HG03045 (cell line): ENCODE data around the gene SCRN1.

Experiments used
- ATAC-seq: cut with Tn5 transposase; IDR thresholded peaks from one replicate; pipeline ENCODE4 v1.9.1; 2021; ENCODE audit warnings: mild to moderate bottlenecking, moderate library complexity; ENCODE audit not compliant: unreplicated experiment

The SCRN1 gene

DNA sequence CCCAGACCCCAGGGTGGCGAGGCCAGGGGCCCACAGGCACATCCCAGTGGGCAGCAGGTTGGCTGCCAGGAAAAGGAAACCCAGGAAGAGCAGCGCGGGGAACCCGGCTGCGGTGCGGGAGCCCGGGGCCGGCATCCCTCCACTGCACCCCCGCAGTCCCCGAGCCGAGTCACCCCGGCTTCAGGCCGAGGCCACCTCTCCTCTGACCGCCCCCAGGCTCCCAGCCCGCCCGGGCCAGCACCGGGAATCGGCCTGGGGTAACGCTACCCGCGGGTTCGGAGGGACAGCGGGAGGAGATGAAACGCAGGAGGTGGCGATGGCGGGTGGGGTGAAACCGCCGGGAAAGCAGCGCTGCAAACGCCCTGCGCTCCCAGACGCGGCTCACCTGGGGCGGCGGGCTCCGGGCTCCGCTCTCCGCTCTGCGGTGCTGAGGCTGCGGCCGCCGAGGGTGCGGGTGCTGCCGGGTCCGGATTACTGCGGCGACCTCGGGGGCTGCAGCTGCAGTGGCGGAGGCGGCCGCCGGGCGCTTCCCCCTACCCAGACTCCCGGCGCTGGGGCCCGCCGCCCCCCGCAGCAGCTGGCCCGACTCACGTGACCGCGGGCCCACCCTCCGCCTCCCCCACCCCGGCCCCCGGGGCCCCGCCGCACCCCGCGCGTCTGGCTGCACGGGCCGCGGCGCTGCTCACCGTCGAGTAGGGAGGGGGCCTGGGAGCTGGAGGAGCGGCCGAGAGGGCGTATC, at the start of gene SCRN1:
Gene SCRN1 (minus strand): TSS at position 545 of the 739 bp plus-strand sequence. CDS start 20,734 bp downstream, outside the sequence.
- ATAC-seq = peak; percentile 41

DNA sequence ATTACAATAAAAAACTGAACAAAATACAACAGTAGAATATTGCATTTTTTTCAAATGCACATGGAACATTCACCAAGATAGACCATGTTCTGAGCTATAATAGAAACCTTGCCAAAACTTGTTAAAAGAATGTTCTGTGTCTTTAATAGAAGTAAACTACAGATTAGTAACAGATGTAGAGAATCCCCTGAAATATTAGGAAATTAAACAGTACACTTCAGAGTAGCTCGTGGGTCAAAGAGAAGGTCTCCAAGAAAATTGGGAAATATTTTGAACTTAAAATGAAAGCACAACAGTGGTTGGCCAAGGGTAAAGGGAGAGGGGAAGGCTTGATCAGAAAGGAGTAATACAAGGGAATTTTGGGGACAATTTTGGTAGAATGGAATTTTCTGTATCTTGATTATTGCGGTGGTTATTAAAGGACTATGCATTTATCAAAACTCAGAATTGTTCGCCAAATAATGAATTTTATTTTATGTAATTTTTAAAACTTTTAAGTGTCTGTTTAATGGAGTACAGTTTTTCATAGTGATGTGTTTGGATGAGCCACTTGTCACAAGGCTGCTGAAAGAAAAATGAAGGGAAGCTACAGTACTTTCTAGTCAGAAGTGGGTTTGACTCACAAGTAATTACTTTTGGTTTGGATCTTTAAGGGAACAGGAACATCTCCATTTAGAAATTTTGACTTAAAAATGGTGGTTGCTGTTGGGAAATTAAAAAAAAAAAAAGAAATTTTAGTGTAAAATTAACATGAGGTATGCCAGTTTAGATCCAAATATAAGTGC, 48.8 kb upstream of the SCRN1 start:
- no peak for ATAC-seq

GRCh38 chr7:30036220-30036619, 46.6 kb upstream of the SCRN1 start:
- ATAC-seq = no peak

GRCh38 chr7:30034501-30034900, 44.9 kb upstream of the SCRN1 start:
- ATAC-seq = no peak

DNA sequence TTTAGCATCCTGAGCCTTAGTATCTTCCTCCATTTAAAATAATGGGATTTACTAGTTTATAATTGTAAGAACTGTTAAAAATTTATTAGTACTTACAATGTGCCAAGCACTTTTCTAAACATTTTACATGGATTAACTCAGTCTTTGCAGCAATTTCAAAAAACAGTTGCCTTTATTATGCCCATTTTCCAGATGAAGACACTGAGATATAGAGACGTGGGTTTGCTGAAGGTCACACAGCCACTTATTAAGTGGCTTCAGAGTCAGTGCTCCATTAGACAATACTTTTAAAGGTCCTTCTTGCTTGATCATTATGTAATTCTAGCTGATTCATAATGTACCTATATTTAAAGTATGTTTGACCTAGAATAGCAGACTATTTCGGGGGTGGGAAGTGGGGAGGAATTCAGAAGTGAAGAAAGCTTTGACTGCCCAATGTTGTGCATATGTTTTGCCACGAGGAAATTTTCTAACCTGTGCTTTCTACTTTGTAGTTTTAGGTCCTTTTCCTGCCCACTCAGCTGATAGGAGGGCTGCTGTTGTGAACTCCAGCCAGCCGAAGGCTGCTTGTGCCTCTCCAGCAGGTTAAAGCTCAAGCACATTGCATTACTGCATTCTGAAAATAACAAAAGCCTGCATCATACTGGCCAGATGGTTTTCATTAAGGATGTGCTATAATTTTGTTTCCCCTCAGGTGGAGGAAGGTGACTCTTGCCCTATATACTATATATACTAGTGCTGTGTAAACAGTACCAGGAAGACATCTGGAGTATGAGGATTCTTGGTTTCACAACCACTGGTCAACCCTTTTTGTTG, 42.9 kb upstream of the SCRN1 start:
- no peak for ATAC-seq

- ATAC-seq = no peak
Observed at GRCh38 chr7:30029696-30030095, 40.1 kb upstream of the SCRN1 start.

DNA sequence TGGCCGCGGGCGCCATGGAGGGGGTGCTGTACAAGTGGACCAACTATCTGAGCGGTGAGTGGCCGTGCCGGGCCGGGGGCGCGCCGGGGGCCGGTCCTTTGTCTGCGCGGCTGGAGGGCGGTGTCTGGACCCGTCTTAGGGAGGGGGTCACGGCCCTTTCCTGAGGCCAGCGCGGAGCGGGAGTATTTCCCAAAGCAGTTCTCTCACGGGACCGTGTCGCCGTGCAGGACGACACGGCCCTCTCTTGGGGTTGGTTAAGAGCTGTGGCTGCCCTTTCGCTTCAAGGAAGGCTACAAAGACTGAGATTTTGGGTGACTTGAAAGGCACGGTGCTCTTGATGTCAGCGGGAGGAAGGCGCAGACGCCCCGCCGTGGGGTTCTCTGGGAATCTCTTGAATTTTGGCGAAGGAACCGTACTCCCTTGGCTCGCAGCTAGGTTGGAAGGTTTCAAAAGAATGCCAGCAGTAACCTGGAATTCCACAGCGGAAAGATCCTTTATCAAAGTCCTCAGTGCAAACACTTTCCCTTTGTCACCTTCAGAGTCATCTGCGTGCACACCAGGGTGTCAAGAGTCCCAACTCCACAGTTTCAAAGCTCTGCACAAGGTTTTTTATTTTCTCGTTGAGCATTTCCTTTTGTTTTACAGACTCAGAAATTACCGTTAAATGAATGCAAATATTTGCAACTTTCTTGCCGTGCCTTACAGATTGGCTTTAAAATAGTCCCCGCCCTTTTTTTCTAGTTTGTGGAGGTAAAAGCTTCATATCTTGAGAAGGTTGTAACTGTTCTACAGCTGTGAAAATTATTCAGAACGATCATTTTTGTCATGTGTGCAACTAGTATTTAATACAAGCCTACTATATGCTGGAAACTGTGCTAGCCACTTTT, 39.4 kb upstream of the SCRN1 start:
- peak; percentile 21 for ATAC-seq

GRCh38 chr7:30028216-30028748, 38.7 kb upstream of the SCRN1 start, which contains the start of gene PLEKHA8:
Gene PLEKHA8 (plus strand): TSS chr7:30028412. CDS start chr7:30028763, 351 bp downstream.
- ATAC-seq = peak; percentile 53

DNA sequence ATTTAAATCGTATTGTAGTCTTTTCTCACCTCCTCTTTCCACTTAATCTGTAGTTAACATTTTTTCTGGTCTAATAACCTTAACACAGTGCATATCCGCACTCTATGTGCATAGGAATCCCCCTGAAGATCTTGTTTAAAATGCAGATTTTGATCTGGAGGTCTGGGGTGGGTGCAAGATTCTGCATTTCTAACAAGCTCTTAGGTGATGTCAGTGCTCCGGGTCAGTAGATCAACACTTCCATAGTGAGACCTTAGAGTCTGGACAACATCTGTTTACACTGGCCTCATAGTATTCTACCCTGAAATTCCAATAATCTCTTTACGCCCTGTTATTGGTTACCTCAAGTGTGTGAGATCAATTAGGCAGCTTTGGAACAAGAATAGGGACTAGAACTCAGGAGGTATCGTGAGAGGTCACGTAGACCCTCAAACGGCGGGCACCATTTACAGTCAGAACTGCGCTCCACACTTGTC, 38.2 kb upstream of the SCRN1 start:
- peak; percentile 6 for ATAC-seq

- ATAC-seq = no peak
Observed at GRCh38 chr7:30027065-30027456, 37.5 kb upstream of the SCRN1 start.

DNA sequence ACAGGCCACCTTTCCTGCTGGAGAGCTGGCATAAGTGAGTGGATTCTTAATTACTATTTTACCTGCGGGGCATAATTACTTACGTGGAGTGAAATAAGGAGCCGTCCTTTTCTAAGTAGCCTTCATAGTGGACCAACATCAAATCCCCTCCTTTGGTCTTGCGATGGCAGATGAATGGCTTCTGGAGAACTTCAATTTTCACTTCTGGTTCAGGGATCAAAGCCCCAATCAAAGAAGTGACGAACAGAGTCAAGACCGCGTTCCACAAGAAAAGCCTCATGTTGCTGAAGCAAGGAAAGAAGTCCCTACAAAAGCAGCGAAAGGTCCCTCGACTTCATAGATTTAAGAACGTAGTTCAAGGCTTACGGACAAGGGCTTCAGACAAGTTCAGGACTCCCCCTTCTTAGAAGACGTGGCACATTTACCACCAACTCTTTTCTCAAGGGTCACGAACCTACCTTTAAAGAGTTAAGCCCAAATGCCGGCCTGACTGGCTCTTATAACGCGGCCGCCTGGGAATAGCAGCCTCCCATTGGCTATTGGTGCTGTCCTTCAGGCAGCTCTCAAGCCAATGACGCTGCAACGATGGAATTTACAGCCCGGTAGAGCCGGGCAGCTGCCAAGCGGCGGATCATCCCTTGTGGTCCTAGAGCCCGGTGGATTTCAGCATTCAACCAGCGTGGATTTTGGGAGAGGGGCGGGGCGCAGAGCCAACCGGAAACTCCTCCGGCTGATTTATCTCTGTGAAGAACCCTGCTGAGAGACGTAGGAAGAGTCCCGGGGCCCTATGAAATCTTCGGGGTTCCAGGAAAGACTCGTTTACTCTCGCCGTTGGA, 36.8 kb upstream of the SCRN1 start, which contains the start of gene FKBP14:
Gene FKBP14 (minus strand): TSS at position 474 of the 836 bp plus-strand sequence. CDS start 194 bp downstream, at position 280.
- ATAC-seq = peak; percentile 76

GRCh38 chr7:30023524-30023923, 33.9 kb upstream of the SCRN1 start:
- no peak for ATAC-seq

- no peak for ATAC-seq
Observed at GRCh38 chr7:30022991-30023390, 33.4 kb upstream of the SCRN1 start.

GRCh38 chr7:30020535-30020934, 30.9 kb upstream of the SCRN1 start:
- no peak for ATAC-seq

DNA sequence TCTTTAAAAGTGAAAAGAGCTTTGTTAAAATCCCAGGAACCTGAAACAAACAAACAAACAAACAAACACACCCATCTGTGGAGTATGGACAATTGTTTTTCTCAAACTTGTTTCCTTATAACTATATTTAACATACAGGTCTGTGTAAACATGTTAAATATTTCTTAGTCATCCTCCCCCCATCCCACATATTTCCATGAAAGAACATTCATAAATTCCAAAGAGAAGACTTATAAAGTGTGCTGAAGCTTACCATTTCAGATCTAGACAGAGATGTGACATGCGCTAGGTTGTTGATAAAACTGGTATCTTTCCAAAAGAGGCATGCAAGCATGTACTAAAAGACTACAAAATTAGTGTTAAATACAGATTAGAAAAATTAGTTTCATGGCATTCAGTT, 30.4 kb upstream of the SCRN1 start:
- ATAC-seq = no peak

DNA sequence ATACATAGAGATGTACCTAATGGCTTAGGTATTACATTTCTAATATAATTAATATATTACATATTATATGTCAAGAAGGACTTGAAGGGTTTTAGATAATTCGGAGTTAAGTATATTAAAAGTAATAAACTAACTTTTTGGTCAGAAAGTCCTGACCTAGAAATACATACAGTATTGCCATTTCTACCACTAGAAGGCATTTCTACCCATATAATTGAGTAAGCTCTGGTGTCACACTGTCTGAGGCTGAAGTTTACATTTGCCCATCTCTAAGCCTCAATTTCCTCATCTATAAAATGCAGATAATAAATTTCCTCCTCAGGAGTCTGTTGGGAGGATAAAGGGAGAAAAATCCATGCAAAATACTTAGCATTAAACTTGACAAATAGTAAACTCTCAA, 29.8 kb upstream of the SCRN1 start:
- no peak for ATAC-seq

DNA sequence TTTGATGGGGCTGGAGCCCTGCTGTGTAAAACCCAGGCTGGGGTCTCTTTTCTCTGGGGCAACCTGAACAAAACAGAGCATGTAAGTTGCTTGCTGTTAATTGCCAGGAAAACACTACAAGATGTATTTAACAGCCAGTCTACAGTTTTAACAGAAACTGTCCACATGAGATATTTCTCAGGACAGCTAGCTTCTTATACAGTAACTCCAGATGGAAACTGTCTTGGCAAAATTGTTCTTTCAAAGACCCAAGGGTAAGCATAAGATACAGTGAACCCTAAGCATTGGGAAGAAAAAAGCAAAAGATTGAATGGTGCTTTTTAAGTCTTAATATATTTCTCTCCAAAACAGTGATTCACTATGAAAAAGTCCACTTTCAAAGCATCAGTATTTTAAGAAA, 28.9 kb upstream of the SCRN1 start:
- ATAC-seq = no peak

- no peak for ATAC-seq
Observed at GRCh38 chr7:30012757-30013156, 23.2 kb upstream of the SCRN1 start.

DNA sequence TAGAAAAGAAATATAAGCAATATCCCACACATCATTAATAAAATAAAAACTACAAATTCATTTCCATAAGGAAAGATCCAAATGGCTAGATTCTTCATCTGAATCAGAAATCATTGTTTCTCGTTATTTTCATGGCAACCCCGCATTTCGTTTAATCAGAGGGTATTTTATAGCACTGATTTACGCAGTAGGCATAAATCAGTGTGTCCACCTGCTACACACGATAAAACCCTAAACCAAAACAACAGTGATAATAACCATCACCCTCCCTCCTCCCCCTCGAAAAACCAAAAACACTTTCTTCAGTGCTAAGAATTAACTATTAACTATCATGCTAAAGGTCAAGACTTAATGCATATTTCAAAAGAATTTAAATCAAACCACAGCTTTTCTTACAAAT, 20.4 kb upstream of the SCRN1 start:
- ATAC-seq = no peak
